Body of pancreas (tissue), 4 donors: Measurements from ENCODE around the gene COBL.

Experiments used
- CTCF ChIP-seq, 7 experiments: fragments of 450-650 bp in 4 of 7; fragments of 200-600 bp in 3 of 7; sonication (generic) in 3 of 7; IDR thresholded peaks; one replicate each; pipeline ENCODE4 v1.5.1; 2016 to 2019; ENCODE audit warnings: antibody characterized with exemption in 7 of 7
- POLR2A ChIP-seq, 3 donors: fragments of 450-650 bp; IDR thresholded peaks; one replicate each; pipeline ENCODE4 v1.6.1; 2016; ENCODE audit warnings: antibody characterized with exemption in 3 of 3, mild to moderate bottlenecking in 2 of 3

- no peak for TF ChIP-seq POLR2A (IDR thresholded peaks at IDR 0.05)
- TF ChIP-seq CTCF (IDR thresholded peaks at IDR 0.05) = no peak
Measured at GRCh38 chr7:51175316-51175991, 141.2 kb downstream of the COBL start.
